KOPT-K1 (cell line): Measurements from ENCODE around the gene LAMA4.

ENCODE experiments used
- H3K27ac ChIP-seq: fragments of 200-600 bp; sonication (generic); 2 replicates; pipeline ENCODE4 v1.5.1; 2016; ENCODE audit warnings: antibody characterized with exemption, mild to moderate bottlenecking, low read depth, low read length; ENCODE audit not compliant: poor library complexity, severe bottlenecking
- H3K36me3 ChIP-seq: fragments of 200-600 bp; sonication (generic); 2 replicates; pipeline ENCODE4 v1.5.1; 2017; ENCODE audit warnings: antibody characterized with exemption, mild to moderate bottlenecking, low read length, moderate library complexity; ENCODE audit not compliant: insufficient read depth
- H3K9me3 ChIP-seq: fragments of 200-600 bp; sonication (generic); 2 replicates; pipeline ENCODE4 v1.5.1; 2017; ENCODE audit warnings: antibody characterized with exemption, low read length, mild to moderate bottlenecking; ENCODE audit not compliant: insufficient read depth, poor library complexity, severe bottlenecking

Gene LAMA4

DNA sequence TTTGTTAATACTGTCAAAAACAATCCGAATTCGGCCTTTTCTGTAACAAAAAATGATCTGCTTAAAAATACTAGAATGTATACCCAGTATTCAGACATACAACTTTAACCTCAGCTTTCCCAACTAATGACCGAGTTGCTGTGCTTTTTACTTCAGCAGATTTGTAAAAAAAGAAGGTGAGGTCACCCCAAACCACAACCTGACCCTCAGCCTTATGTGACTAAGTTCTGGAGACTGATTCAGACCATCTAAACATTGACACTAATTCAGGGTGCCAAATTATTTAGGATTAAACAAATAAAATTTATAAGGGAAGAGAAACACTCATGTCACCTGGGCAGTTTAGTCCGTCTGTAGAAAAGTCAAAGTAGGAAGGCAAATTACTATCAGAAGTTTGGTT is 192.8 kb downstream of the LAMA4 start:
- H3K9me3 ChIP-seq: no peaks in the 10 kb centered on the region
- H3K36me3 ChIP-seq: no peaks in the 10 kb centered on the region
- no peak overlapping the region for H3K27ac ChIP-seq
